ENCODE results near the gene PKDCC. TPM values are rescaled to one million over a fixed set of nuclear protein-coding genes. Genes with fewer than 3 reads are reported as not detected.

The PKDCC gene
- total RNA-seq, 1 experiment from 2014 or later: 14.8 TPM

- peak overlapping the region; percentile 54 to 62 for H3K4me3 ChIP-seq (ENCODE audit: low read depth in 2 of 2, low read length in 2 of 2)
- intact Hi-C loops (cut with micrococcal nuclease; ENCODE audit: unreplicated experiment) (no loop called here), in situ Hi-C loops (cut with HindIII; ENCODE audit: low pct_unique_long_range_greater_than_20kb, low sequenced_read_pairs) (no loop called here)
- ATAC-seq (no peak), DNase-seq (ENCODE audit: low read depth, low spot score) (no peak)
- H3K27me3 ChIP-seq (ENCODE audit: control insufficient read depth, insufficient read depth, low read length): no peaks in the 10 kb centered on the region
- ChIA-PET CTCF (no interaction called here), POLR2A (interaction anchor here (0.6 kb wide), 2 partner anchors 171 to 307 kb away, joined by 3 to 11 read pairs; no protein-coding TSS in a partner anchor)
- TSS peak; percentile 61 for BruUV-seq (replicated peaks)
- H3K9me3 ChIP-seq (ENCODE audit: control insufficient read depth, insufficient read depth, low read depth, low read length): no peaks in the 10 kb centered on the region
- peak overlapping the region; percentile 46 for H3K27ac ChIP-seq (ENCODE audit: low read length)
- TF ChIP-seq SIN3A (IDR thresholded peaks at IDR 0.05; ENCODE audit: borderline replicate concordance, insufficient read depth, low read depth, low read length) (no peak), REST (IDR thresholded peaks at IDR 0.05; ENCODE audit: insufficient read depth in 1 of 2, low read depth in 2 of 2, low read length in 1 of 2) (no peak), POLR2AphosphoS5 (IDR thresholded peaks at IDR 0.05; ENCODE audit: low read depth, low read length) (no peak), TCF7L2 (IDR thresholded peaks at IDR 0.05; ENCODE audit: low read depth, low read length) (no peak), CTCF (IDR thresholded peaks at IDR 0.05) (no peak)
- peaks cover 51% of the 10 kb centered on the region for H3K4me1 ChIP-seq (ENCODE audit: control insufficient read depth, insufficient read depth, low read length)
- H3K36me3 ChIP-seq (ENCODE audit: control insufficient read depth, insufficient read depth, low read length): no peaks in the 10 kb centered on the region
These were observed 1.6 kb downstream of the PKDCC start for GRCh38 chr2:42049221-42050009.

GRCh38 chr2:42050010-42050702 is 2.3 kb downstream of the PKDCC start:
- TF ChIP-seq TCF7L2 (IDR thresholded peaks at IDR 0.05; ENCODE audit: low read depth, low read length) (no peak), REST (IDR thresholded peaks at IDR 0.05; ENCODE audit: insufficient read depth in 1 of 2, low read depth in 2 of 2, low read length in 1 of 2) (no peak), POLR2AphosphoS5 (IDR thresholded peaks at IDR 0.05; ENCODE audit: low read depth, low read length) (no peak)
- Histone ChIP-seq H3K4me1 (ENCODE audit: control insufficient read depth, insufficient read depth, low read length) (peaks cover 54% of the 10 kb centered on the region), H3K27me3 (ENCODE audit: control insufficient read depth, insufficient read depth, low read length) (no peaks in the 10 kb centered on the region), H3K9me3 (ENCODE audit: control insufficient read depth, insufficient read depth, low read depth, low read length) (no peaks in the 10 kb centered on the region), H3K4me3 (ENCODE audit: low read depth in 2 of 2, low read length in 2 of 2) (peak overlapping the region; percentile 54 to 62), H3K27ac (ENCODE audit: low read length) (no peak overlapping the region; the same call in 1 of the 2 replicates), H3K36me3 (ENCODE audit: control insufficient read depth, insufficient read depth, low read length) (no peaks in the 10 kb centered on the region)
- POLR2A ChIA-PET: interaction anchor here (0.6 kb wide), 2 partner anchors 171 to 306 kb away, joined by 3 to 11 read pairs; no protein-coding TSS in a partner anchor
- in situ Hi-C loops (cut with HindIII; ENCODE audit: low pct_unique_long_range_greater_than_20kb, low sequenced_read_pairs): no loop called here
- DNase-seq (ENCODE audit: low read depth, low spot score) (no peak), ATAC-seq (no peak)
- BruUV-seq (replicated peaks): no TSS peak
- intact Hi-C loops (cut with micrococcal nuclease; ENCODE audit: unreplicated experiment): no loop called here
- CTCF ChIA-PET: no interaction called here

All from Panc1 (cell line).